HAP-1 (cell line): Measurements from ENCODE around the gene ZDHHC1.

Experiments used
- DNase-seq, 2 experiments: peaks; one replicate each; pipeline ENCODE4 v3.0.0-alpha.2; 2016 to 2020; ENCODE audit warnings: low spot score in 2 of 2
- H3K27me3 ChIP-seq: fragments of 250-450 bp; sonication (Bioruptor Pico); 2 replicates; pipeline ENCODE4 v1.5.1; 2020; ENCODE audit warnings: low read depth, mild to moderate bottlenecking, moderate library complexity
- H3K36me3 ChIP-seq: fragments of 250-450 bp; sonication (Bioruptor Pico); replicated peaks from 2 replicates; pipeline ENCODE4 v1.5.1; 2020; ENCODE audit warnings: mild to moderate bottlenecking
- H3K4me1 ChIP-seq: fragments of 250-450 bp; sonication (Bioruptor Pico); 2 replicates; pipeline ENCODE4 v1.5.1; 2020; ENCODE audit warnings: mild to moderate bottlenecking
- H3K4me3 ChIP-seq: fragments of 250-450 bp; sonication (Bioruptor Pico); 2 replicates; pipeline ENCODE4 v1.5.1; 2020; ENCODE audit warnings: mild to moderate bottlenecking, moderate library complexity
- H3K9me3 ChIP-seq: fragments of 250-450 bp; sonication (Bioruptor Pico); 2 replicates; pipeline ENCODE4 v1.5.1; 2020; ENCODE audit warnings: mild to moderate bottlenecking, moderate library complexity
- in situ Hi-C: fragments of 300-500 bp; cut with MboI; formaldehyde crosslinking; loops from 3 replicates; pipeline ENCODE4 v1.14.3; 2020; ENCODE audit warnings: low sequenced_read_pairs, inconsistent platforms, mixed read lengths

The ZDHHC1 gene

GRCh38 chr16:67431775-67432505 lies 15.7 kb upstream of the ZDHHC1 start:
- peak overlapping the region; percentile 41 for H3K4me3 ChIP-seq
- in situ Hi-C loops, result no loop called here

GRCh38 chr16:67430977-67431774 lies 14.9 kb upstream of the ZDHHC1 start, which contains the start of gene HSD11B2:
Gene HSD11B2, plus strand, starts transcription at chr16:67431121. Its CDS starts 128 bp downstream, at chr16:67431249.
- H3K36me3 ChIP-seq, result no peaks in the 10 kb centered on the region
- H3K4me1 ChIP-seq, result peaks cover 20% of the 10 kb centered on the region
- peak; percentile 74 to 92 for DNase-seq
- no peaks in the 10 kb centered on the region for H3K27me3 ChIP-seq
- no peaks in the 10 kb centered on the region for H3K9me3 ChIP-seq
- H3K4me3 ChIP-seq, result peak within 1 kb of the TSS; percentile 49
- in situ Hi-C loops, result no loop called here

More at GRCh38 chr16:67431775-67432505, 15.7 kb upstream of the ZDHHC1 start:
- Histone ChIP-seq H3K9me3 (no peaks in the 10 kb centered on the region), H3K27me3 (no peaks in the 10 kb centered on the region), H3K36me3 (peaks cover 2% of the 10 kb centered on the region; the same call in 1 of the 2 replicates), H3K4me1 (peaks cover 20% of the 10 kb centered on the region)
- peak in 1 of 2 experiments; percentile 47 for DNase-seq

- peak overlapping the region; percentile 49 for H3K4me3 ChIP-seq
- no peaks in the 10 kb centered on the region for H3K9me3 ChIP-seq
- peak; percentile 14 to 60 for DNase-seq
- in situ Hi-C loops, result no loop called here
- no peaks in the 10 kb centered on the region for H3K36me3 ChIP-seq
- peaks cover 20% of the 10 kb centered on the region for H3K4me1 ChIP-seq
- no peaks in the 10 kb centered on the region for H3K27me3 ChIP-seq
Observed at GRCh38 chr16:67430504-67430976, 14.3 kb upstream of the ZDHHC1 start.

- no peaks in the 10 kb centered on the region for H3K27me3 ChIP-seq
- peak overlapping the region; percentile 49 for H3K4me3 ChIP-seq
- no peaks in the 10 kb centered on the region for H3K9me3 ChIP-seq
- H3K4me1 ChIP-seq, result peaks cover 20% of the 10 kb centered on the region
- DNase-seq, result no peak
- H3K36me3 ChIP-seq, result no peaks in the 10 kb centered on the region
- in situ Hi-C loops, result no loop called here
Observed at GRCh38 chr16:67429799-67430503, 13.7 kb upstream of the ZDHHC1 start.

- H3K4me3 ChIP-seq, result peak overlapping the region; percentile 49
- H3K36me3 ChIP-seq, result no peaks in the 10 kb centered on the region
- no peak for DNase-seq
- in situ Hi-C loops, result no loop called here
- H3K4me1 ChIP-seq, result peaks cover 21% of the 10 kb centered on the region
- H3K27me3 ChIP-seq, result no peaks in the 10 kb centered on the region
- no peaks in the 10 kb centered on the region for H3K9me3 ChIP-seq
Observed at GRCh38 chr16:67429053-67429798, 12.9 kb upstream of the ZDHHC1 start.

GRCh38 chr16:67428146-67428731 lies 12.0 kb upstream of the ZDHHC1 start:
- Histone ChIP-seq H3K4me3 (no peak overlapping the region), H3K36me3 (no peaks in the 10 kb centered on the region), H3K27me3 (no peaks in the 10 kb centered on the region), H3K9me3 (no peaks in the 10 kb centered on the region), H3K4me1 (peaks cover 29% of the 10 kb centered on the region)
- DNase-seq, result peak; percentile 74 to 89
- in situ Hi-C loops, result no loop called here

- no peak for DNase-seq
- Histone ChIP-seq H3K4me3 (no peak overlapping the region), H3K9me3 (no peaks in the 10 kb centered on the region), H3K4me1 (peaks cover 25% of the 10 kb centered on the region), H3K36me3 (no peaks in the 10 kb centered on the region), H3K27me3 (no peaks in the 10 kb centered on the region)
- in situ Hi-C loops, result no loop called here
Observed at GRCh38 chr16:67426950-67427349, 10.7 kb upstream of the ZDHHC1 start.

GRCh38 chr16:67426022-67426421 lies 9.7 kb upstream of the ZDHHC1 start:
- Histone ChIP-seq H3K4me1 (peaks cover 20% of the 10 kb centered on the region), H3K36me3 (no peaks in the 10 kb centered on the region), H3K27me3 (no peaks in the 10 kb centered on the region), H3K4me3 (no peak overlapping the region), H3K9me3 (no peaks in the 10 kb centered on the region)
- in situ Hi-C loops, result no loop called here
- no peak for DNase-seq

GRCh38 chr16:67425580-67425979 lies 9.3 kb upstream of the ZDHHC1 start:
- no peak for DNase-seq
- Histone ChIP-seq H3K9me3 (no peaks in the 10 kb centered on the region), H3K27me3 (no peaks in the 10 kb centered on the region), H3K4me1 (peaks cover 20% of the 10 kb centered on the region), H3K4me3 (no peak overlapping the region), H3K36me3 (no peaks in the 10 kb centered on the region)
- in situ Hi-C loops, result no loop called here

GRCh38 chr16:67425061-67425460 lies 8.8 kb upstream of the ZDHHC1 start:
- H3K27me3 ChIP-seq, result no peaks in the 10 kb centered on the region
- H3K4me3 ChIP-seq, result no peak overlapping the region
- H3K4me1 ChIP-seq, result peaks cover 17% of the 10 kb centered on the region
- H3K36me3 ChIP-seq, result no peaks in the 10 kb centered on the region
- in situ Hi-C loops, result no loop called here
- no peaks in the 10 kb centered on the region for H3K9me3 ChIP-seq
- no peak for DNase-seq

GRCh38 chr16:67424261-67424615 lies 8.0 kb upstream of the ZDHHC1 start:
- H3K4me3 ChIP-seq, result no peak overlapping the region
- no peaks in the 10 kb centered on the region for H3K27me3 ChIP-seq
- no peaks in the 10 kb centered on the region for H3K36me3 ChIP-seq
- no peaks in the 10 kb centered on the region for H3K9me3 ChIP-seq
- DNase-seq, result no peak
- H3K4me1 ChIP-seq, result peaks cover 14% of the 10 kb centered on the region
- in situ Hi-C loops, result no loop called here

GRCh38 chr16:67423611-67424260 lies 7.5 kb upstream of the ZDHHC1 start:
- Histone ChIP-seq H3K4me1 (peaks cover 14% of the 10 kb centered on the region), H3K9me3 (no peaks in the 10 kb centered on the region), H3K27me3 (no peaks in the 10 kb centered on the region), H3K36me3 (no peaks in the 10 kb centered on the region), H3K4me3 (no peak overlapping the region)
- in situ Hi-C loops, result no loop called here
- peak in 1 of 2 experiments; percentile 57 for DNase-seq
